Measurements from ENCODE around the gene UNC45A.

- TF ChIP-seq CTCF (IDR thresholded peaks at IDR 0.05) (no peak), POLR2AphosphoS5 (IDR thresholded peaks at IDR 0.05) (no peak)
These were observed 27.1 kb upstream of the UNC45A start for GRCh38 chr15:90907838-90908507.
